ENCODE measurements around the gene STK39. TPM values are rescaled to one million over a fixed set of nuclear protein-coding genes. Genes with fewer than 3 reads are reported as not detected.

STK39 gene
- total RNA-seq, 3 donors from 2014 or later: 36.4 to 57.5 (median 52.5) TPM

- no peak for TF ChIP-seq CTCF (IDR thresholded peaks at IDR 0.05)
- ATAC-seq (no peak), DNase-seq (no peak)
- Histone ChIP-seq H3K9me3 (no peaks in the 10 kb centered on the region), H3K36me3 (ENCODE audit: low read depth) (no peaks in the 10 kb centered on the region), H3K4me3 (no peak overlapping the region), H3K4me1 (ENCODE audit: low read depth) (no peaks in the 10 kb centered on the region)
- intact Hi-C loops (cut with DNase I, micrococcal nuclease): no loop called here
These were observed 292.0 kb downstream of the STK39 start for GRCh38 chr2:167955264-167955906.

GRCh38 chr2:167954495-167954894, 292.9 kb downstream of the STK39 start:
- no peaks in the 10 kb centered on the region for H3K4me1 ChIP-seq (ENCODE audit: low read depth)
- ATAC-seq: no peak
- H3K4me3 ChIP-seq: no peak overlapping the region
- no peaks in the 10 kb centered on the region for H3K36me3 ChIP-seq (ENCODE audit: low read depth)
- no peak for TF ChIP-seq CTCF (IDR thresholded peaks at IDR 0.05)
- no peak for DNase-seq
- intact Hi-C loops (cut with DNase I, micrococcal nuclease): no loop called here
- H3K9me3 ChIP-seq: no peaks in the 10 kb centered on the region

GRCh38 chr2:167953776-167954175, 293.6 kb downstream of the STK39 start:
- no peaks in the 10 kb centered on the region for H3K36me3 ChIP-seq (ENCODE audit: low read depth)
- ATAC-seq: no peak

GRCh38 chr2:167950571-167950970, 296.8 kb downstream of the STK39 start:
- no peak for TF ChIP-seq CTCF (IDR thresholded peaks at IDR 0.05)
- ATAC-seq: no peak
- no peaks in the 10 kb centered on the region for H3K36me3 ChIP-seq (ENCODE audit: low read depth)
- DNase-seq: no peak
- no peaks in the 10 kb centered on the region for H3K4me1 ChIP-seq (ENCODE audit: low read depth)
- H3K9me3 ChIP-seq: no peaks in the 10 kb centered on the region
- no peak overlapping the region for H3K4me3 ChIP-seq
- intact Hi-C loops (cut with DNase I, micrococcal nuclease): no loop called here

More at GRCh38 chr2:167953776-167954175, 293.6 kb downstream of the STK39 start:
- H3K4me1 ChIP-seq (ENCODE audit: low read depth): no peaks in the 10 kb centered on the region
- H3K9me3 ChIP-seq: no peaks in the 10 kb centered on the region
- H3K4me3 ChIP-seq: no peak overlapping the region
- intact Hi-C loops (cut with DNase I, micrococcal nuclease): no loop called here
- TF ChIP-seq CTCF (IDR thresholded peaks at IDR 0.05): no peak
- DNase-seq: no peak

GRCh38 chr2:167946441-167946841, 301.0 kb downstream of the STK39 start:
- TF ChIP-seq CTCF (IDR thresholded peaks at IDR 0.05): no peak
- DNase-seq (no peak), ATAC-seq (no peak)
- H3K9me3 ChIP-seq: no peaks in the 10 kb centered on the region
- no peaks in the 10 kb centered on the region for H3K36me3 ChIP-seq (ENCODE audit: low read depth)
- intact Hi-C loops (cut with DNase I, micrococcal nuclease): no loop called here
- no peaks in the 10 kb centered on the region for H3K4me1 ChIP-seq (ENCODE audit: low read depth)
- H3K4me3 ChIP-seq: no peak overlapping the region

Data from mucosa of descending colon (tissue), 3 donors.